ENCODE results near the gene DIABLO. TPM values are rescaled to one million over a fixed set of nuclear protein-coding genes. Genes with fewer than 3 reads are reported as not detected.

Gene DIABLO
- total and polyA plus RNA-seq, 9 of the 15 experiments (the other 6 are each of a cell fraction or from before 2014, with no cell fraction given), result 37.3 to 101 (median 80.1) TPM

- no peaks in the 10 kb centered on the region for H3K9me1 ChIP-seq (ENCODE audit: control insufficient read depth, insufficient read depth, low read length)
- no peak overlapping the region for H2AFZ ChIP-seq (ENCODE audit: low read depth, low read length)
- ChIA-PET CTCF (ENCODE audit: low intra/inter-chr PET ratio) (no interaction called here), POLR2A (interaction anchor here (1.0 kb wide), 1 partner anchor 8 kb away, joined by 4 read pairs; no protein-coding TSS in a partner anchor)
- no peak overlapping the region for H3K4me3 ChIP-seq
- WGBS (ENCODE audit: insufficient coverage, low coverage, missing lambda C conversion rate), result 90% methylated on average over 6 of the region's 6 CpGs
- no peak for ATAC-seq
- no TSS peak for BruUV-seq (replicated peaks)
- DNase-seq (ENCODE audit: extremely low read depth in 1 of 4, low spot score in 3 of 4), result no peak
- intact Hi-C loops (cut with micrococcal nuclease), result no loop called here
- H3K79me2 ChIP-seq (ENCODE audit: control insufficient read depth, insufficient read depth, low read length), result no peaks in the 10 kb centered on the region
- no peak for TF ChIP-seq KLF6 (CRISPR knock-in tag; IDR thresholded peaks at IDR 0.05; ENCODE audit: borderline replicate concordance)
- no peak for TF ChIP-seq POLR3A (IDR thresholded peaks at IDR 0.05; ENCODE audit: borderline replicate concordance, extremely low read depth, insufficient read depth, insufficient read length)
- no peak for TF ChIP-seq YY1 (IDR thresholded peaks at IDR 0.05; ENCODE audit: borderline replicate concordance in 1 of 3, control insufficient read depth in 1 of 3, extremely low read depth in 1 of 3, insufficient read depth in 3 of 3, insufficient read length in 1 of 3, insufficient replicate concordance in 2 of 3, low read depth in 1 of 3, low read length in 2 of 3)
- TF ChIP-seq CCAR2 (IDR thresholded peaks at IDR 0.05; ENCODE audit: low read depth, low read length), result no peak
- no peak overlapping the region for H3K9ac ChIP-seq (ENCODE audit: insufficient read depth in 1 of 2, low read depth in 2 of 2, low read length in 2 of 2)
- no peak overlapping the region for H3K27ac ChIP-seq (ENCODE audit: extremely low read depth, low read depth, low read length)
- peaks cover 0 to under 1% of the 10 kb centered on the region in 2 experiments; a peak in 2 of 5 replicates for H3K4me1 ChIP-seq (replicated peaks in 1 of 2; ENCODE audit: control insufficient read depth in 2 of 2, insufficient read depth in 2 of 2, low read length in 2 of 2)
- H3K9me3 ChIP-seq (replicated peaks; ENCODE audit: control insufficient read depth, insufficient read depth, low read depth, low read length), result no peaks in the 10 kb centered on the region
- in situ Hi-C loops (cut with MboI), result no loop called here
- no peaks in the 10 kb centered on the region for H3K27me3 ChIP-seq (ENCODE audit: control insufficient read depth in 2 of 2, insufficient read depth in 2 of 2, low read length in 2 of 2)
- no peaks in the 10 kb centered on the region for H4K20me1 ChIP-seq (replicated peaks; ENCODE audit: control insufficient read depth, insufficient read depth, low read length)
- no peak for FAIRE-seq
- peaks cover 33% of the 10 kb centered on the region for H3K36me3 ChIP-seq (ENCODE audit: control insufficient read depth, insufficient read depth, low read length)
- H3K4me2 ChIP-seq (ENCODE audit: insufficient read depth, low read length), result no peak overlapping the region
Measured at GRCh38 chr12:122250047-122250446, 24.2 kb upstream of the DIABLO start.

- FAIRE-seq (no peak), ATAC-seq (no peak), DNase-seq (ENCODE audit: extremely low read depth in 1 of 4, low spot score in 3 of 4) (no peak)
- no TSS peak for BruUV-seq (replicated peaks)
- no peaks in the 10 kb centered on the region for H3K9me1 ChIP-seq (ENCODE audit: control insufficient read depth, insufficient read depth, low read length)
- H3K9me3 ChIP-seq (replicated peaks; ENCODE audit: control insufficient read depth, insufficient read depth, low read depth, low read length), result no peaks in the 10 kb centered on the region
- H2AFZ ChIP-seq (ENCODE audit: low read depth, low read length), result no peak overlapping the region
- no peak overlapping the region for H3K9ac ChIP-seq (ENCODE audit: insufficient read depth in 1 of 2, low read depth in 2 of 2, low read length in 2 of 2)
- ChIA-PET POLR2A (interaction anchor here (0.7 to 1.6 kb wide), 4 partner anchors 9 to 22 kb away, joined by 3 to 6 read pairs (median 4); partner anchors contain the start of gene VPS33A), CTCF (ENCODE audit: low intra/inter-chr PET ratio) (no interaction called here)
- peaks cover 2 to 9% of the 10 kb centered on the region in 2 experiments; a peak in 3 of 5 replicates for H3K4me1 ChIP-seq (replicated peaks in 1 of 2; ENCODE audit: control insufficient read depth in 2 of 2, insufficient read depth in 2 of 2, low read length in 2 of 2)
- intact Hi-C loops (cut with micrococcal nuclease) (no loop called here), in situ Hi-C loops (cut with MboI) (no loop called here)
- H3K79me2 ChIP-seq (ENCODE audit: control insufficient read depth, insufficient read depth, low read length), result no peaks in the 10 kb centered on the region
- H3K4me2 ChIP-seq (ENCODE audit: insufficient read depth, low read length), result no peak overlapping the region
- H3K36me3 ChIP-seq (ENCODE audit: control insufficient read depth, insufficient read depth, low read length), result peaks cover 33% of the 10 kb centered on the region
- H3K27ac ChIP-seq (ENCODE audit: extremely low read depth, low read depth, low read length), result no peak overlapping the region
- no peaks in the 10 kb centered on the region for H3K27me3 ChIP-seq (ENCODE audit: control insufficient read depth in 2 of 2, insufficient read depth in 2 of 2, low read length in 2 of 2)
- WGBS (ENCODE audit: insufficient coverage, low coverage, missing lambda C conversion rate), result 73% methylated on average over 1 of the region's 1 CpG
- no peak overlapping the region for H3K4me3 ChIP-seq
- H4K20me1 ChIP-seq (replicated peaks; ENCODE audit: control insufficient read depth, insufficient read depth, low read length), result no peaks in the 10 kb centered on the region
- no peak for TF ChIP-seq EGR1 (conservative IDR thresholded peaks at IDR 0.05)
Measured at GRCh38 chr12:122245553-122245952, 19.7 kb upstream of the DIABLO start.
